Breast epithelium (tissue), 4 donors: ENCODE results near the gene KATNA1. TPM values are rescaled to one million over a fixed set of nuclear protein-coding genes. Genes with fewer than 3 reads are reported as not detected.
A peak's percentile ranks its signal among the peaks of the same experiment; 100 is the strongest.

Experiments
- DNase-seq, 2 donors: peaks; one replicate each; pipeline ENCODE4 v3.0.0-alpha.2; 2019; ENCODE audit warnings: low spot score in 2 of 2
- H3K27ac ChIP-seq, 2 donors: fragments of 200-600 bp; sonication (generic) in 1 of 2; one replicate each; pipeline ENCODE4 v1.5.1; 2016 to 2019; ENCODE audit warnings: mild to moderate bottlenecking in 1 of 2
- H3K27me3 ChIP-seq, 2 donors: fragments of 200-600 bp; sonication (generic) in 1 of 2; one replicate each; pipeline versions ENCODE4 v1.5.1 to v1.6.0; 2017 to 2019; ENCODE audit warnings: control low read depth in 1 of 2, mild to moderate bottlenecking in 1 of 2
- H3K36me3 ChIP-seq: fragments of 200-600 bp; one replicate; pipeline ENCODE4 v1.5.1; 2019
- H3K4me1 ChIP-seq, 2 donors: fragments of 200-600 bp; sonication (generic); one replicate each; pipeline ENCODE4 v1.5.1; 2016 to 2019; ENCODE audit warnings: control low read depth in 1 of 2
- H3K4me3 ChIP-seq, 3 donors: fragments of 200-600 bp; sonication (generic); 1 replicate in 2 of 3; 2 replicates in 1 of 3; pipeline ENCODE4 v1.5.1; 2016 to 2019; ENCODE audit warnings: mild to moderate bottlenecking in 3 of 3, moderate library complexity in 2 of 3
- H3K9me3 ChIP-seq, 2 donors: fragments of 200-600 bp; sonication (generic) in 1 of 2; one replicate each; pipeline ENCODE4 v1.5.1; 2016 to 2019; ENCODE audit warnings: control low read depth in 1 of 2
- POLR2AphosphoS5 ChIP-seq, 3 donors: sonication (generic); formaldehyde crosslinking; IDR thresholded peaks; one replicate each; pipeline ENCODE4 v1.6.1; 2017; ENCODE audit warnings: antibody characterized with exemption in 3 of 3
- intact Hi-C: fragments of 100-400 bp; cut with DNase I; formaldehyde crosslinking; loops from one replicate; pipeline ENCODE4 v1.15.1; 2023; ENCODE audit warnings: low total_unique reads
- total RNA-seq, 3 donors: library from RNA; depleted of rRNA; stranded (reverse); fragments of >200 nt; gene quantifications; one replicate each; pipeline ENCODE4 v1.1.0, GENCODE V29; 2016
- TF ChIP-seq, protein P1 (sequence below), 3 donors: fragments of 450-650 bp; IDR thresholded peaks; one replicate each; pipeline ENCODE4 v1.5.1; 2016 to 2017; ENCODE audit warnings: antibody characterized with exemption in 3 of 3, mild to moderate bottlenecking in 3 of 3, moderate library complexity in 3 of 3

The KATNA1 gene
- total RNA-seq, 3 donors from 2014 or later, result 20.1 to 24.9 (median 21.1) TPM

DNA sequence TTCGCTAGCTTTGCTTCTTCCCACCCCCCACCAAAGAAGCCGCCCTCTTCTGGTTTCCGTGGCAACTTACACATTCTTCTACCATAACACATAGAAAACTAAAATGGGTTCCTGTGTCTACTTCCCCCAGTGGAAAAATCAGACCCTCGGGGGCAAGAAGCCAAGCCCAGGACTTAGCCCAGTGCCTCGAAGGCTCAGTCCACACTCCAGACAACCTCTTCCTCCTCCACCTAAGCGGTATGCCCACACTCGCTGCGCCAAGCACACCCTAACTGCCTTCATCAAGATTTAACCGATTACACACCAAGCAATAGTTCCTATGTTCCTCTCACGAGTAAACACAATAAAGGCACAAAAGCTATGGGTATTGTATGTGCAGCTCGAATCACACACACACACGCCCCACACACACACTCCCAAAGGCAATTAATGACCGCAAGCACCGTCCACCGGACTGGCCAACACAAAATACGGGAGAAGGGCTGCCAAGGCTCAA, 103.2 kb downstream of the KATNA1 start:
- TF ChIP-seq, protein P1, sequence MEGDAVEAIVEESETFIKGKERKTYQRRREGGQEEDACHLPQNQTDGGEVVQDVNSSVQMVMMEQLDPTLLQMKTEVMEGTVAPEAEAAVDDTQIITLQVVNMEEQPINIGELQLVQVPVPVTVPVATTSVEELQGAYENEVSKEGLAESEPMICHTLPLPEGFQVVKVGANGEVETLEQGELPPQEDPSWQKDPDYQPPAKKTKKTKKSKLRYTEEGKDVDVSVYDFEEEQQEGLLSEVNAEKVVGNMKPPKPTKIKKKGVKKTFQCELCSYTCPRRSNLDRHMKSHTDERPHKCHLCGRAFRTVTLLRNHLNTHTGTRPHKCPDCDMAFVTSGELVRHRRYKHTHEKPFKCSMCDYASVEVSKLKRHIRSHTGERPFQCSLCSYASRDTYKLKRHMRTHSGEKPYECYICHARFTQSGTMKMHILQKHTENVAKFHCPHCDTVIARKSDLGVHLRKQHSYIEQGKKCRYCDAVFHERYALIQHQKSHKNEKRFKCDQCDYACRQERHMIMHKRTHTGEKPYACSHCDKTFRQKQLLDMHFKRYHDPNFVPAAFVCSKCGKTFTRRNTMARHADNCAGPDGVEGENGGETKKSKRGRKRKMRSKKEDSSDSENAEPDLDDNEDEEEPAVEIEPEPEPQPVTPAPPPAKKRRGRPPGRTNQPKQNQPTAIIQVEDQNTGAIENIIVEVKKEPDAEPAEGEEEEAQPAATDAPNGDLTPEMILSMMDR (IDR thresholded peaks at IDR 0.05), result no peak
- no peak for TF ChIP-seq POLR2AphosphoS5 (IDR thresholded peaks at IDR 0.05)
- H3K36me3 ChIP-seq, result no peaks in the 10 kb centered on the region
- H3K27ac ChIP-seq, result peak overlapping the region; percentile 98
- H3K4me1 ChIP-seq, result peaks cover 0 to 15% of the 10 kb centered on the region in 2 donors
- H3K4me3 ChIP-seq, result peak overlapping the region; percentile 86 to 92 (median 87)
- H3K9me3 ChIP-seq, result no peaks in the 10 kb centered on the region
- intact Hi-C loops, result no loop called here
- H3K27me3 ChIP-seq, result no peaks in the 10 kb centered on the region
- DNase-seq, result peak in 1 of 2 donors; percentile 45

Other genes starting within 250 kb of the KATNA1 start
- 1 to 10 TPM; 3.0 to 7.8 (median 5.6) TPM for gene SUMO4, start 248.5 kb downstream of the KATNA1 start, total RNA-seq
- 1 to 10 TPM; 2.3 to 6.4 (median 3.8) TPM for gene ZC3H12D, start 163.7 kb downstream of the KATNA1 start, total RNA-seq
- 10 to 100 TPM; 34.7 to 46.0 (median 36.2) TPM for gene PPIL4, start 102.7 kb downstream of the KATNA1 start, total RNA-seq
- 10 to 100 TPM; 53.1 to 75.8 (median 54.7) TPM for gene GINM1, start 82.3 kb downstream of the KATNA1 start, total RNA-seq
- 10 to 100 TPM; 24.3 to 36.4 (median 30.2) TPM for gene LATS1, start 69.4 kb upstream of the KATNA1 start, total RNA-seq
- gene NUP43, start 97.8 kb upstream of the KATNA1 start, total RNA-seq, result 10 to 100 TPM; 15.5 to 27.8 (median 22.6) TPM
- gene PCMT1, start 101.0 kb upstream of the KATNA1 start, total RNA-seq, result 100 to 1,000 TPM; 111 to 148 (median 121) TPM
- gene LRP11, start 215.6 kb upstream of the KATNA1 start, total RNA-seq, result 10 to 100 TPM; 30.6 to 44.9 (median 35.8) TPM
- 1 to 10 TPM in 1 of 3 donors, not detected in 2; 2.0 TPM for gene RAET1E, start 249.4 kb upstream of the KATNA1 start, total RNA-seq